Smooth muscle cell of the brain vasculature (primary cell): ENCODE data around the gene MOB3B.
A peak's percentile ranks its signal among the peaks of the same experiment; 100 is the strongest.

Experiments
- DNase-seq: peaks from one replicate; pipeline ENCODE4 v3.0.0-alpha.2; 2012; ENCODE audit warnings: low read depth, low spot score

Gene MOB3B

GRCh38 chr9:27393054-27393846 is 136.4 kb downstream of the MOB3B start:
- no peak for DNase-seq

GRCh38 chr9:27392451-27392850 is 137.2 kb downstream of the MOB3B start:
- DNase-seq = no peak

- DNase-seq = no peak
These were observed 138.3 kb downstream of the MOB3B start for GRCh38 chr9:27391040-27391895.

DNA sequence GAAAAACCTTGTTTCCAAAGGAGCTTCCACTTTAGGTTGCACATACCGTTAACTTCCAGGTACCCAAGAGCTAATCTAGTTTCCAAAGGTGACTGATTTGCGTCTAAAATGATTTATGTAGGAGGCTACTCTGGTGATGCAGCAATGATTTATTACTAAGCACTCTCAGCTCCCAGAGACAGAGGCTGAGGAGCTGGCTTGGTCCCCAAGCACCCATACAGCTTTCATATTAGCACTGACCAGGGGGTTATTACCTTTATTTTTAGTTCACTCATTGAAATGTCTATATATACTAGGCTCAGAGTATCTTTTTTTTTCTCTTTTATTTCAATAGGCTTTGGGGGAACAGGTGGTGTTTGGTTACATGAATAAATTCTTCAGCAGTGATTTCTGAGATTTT is 141.5 kb downstream of the MOB3B start:
- DNase-seq = no peak

DNA sequence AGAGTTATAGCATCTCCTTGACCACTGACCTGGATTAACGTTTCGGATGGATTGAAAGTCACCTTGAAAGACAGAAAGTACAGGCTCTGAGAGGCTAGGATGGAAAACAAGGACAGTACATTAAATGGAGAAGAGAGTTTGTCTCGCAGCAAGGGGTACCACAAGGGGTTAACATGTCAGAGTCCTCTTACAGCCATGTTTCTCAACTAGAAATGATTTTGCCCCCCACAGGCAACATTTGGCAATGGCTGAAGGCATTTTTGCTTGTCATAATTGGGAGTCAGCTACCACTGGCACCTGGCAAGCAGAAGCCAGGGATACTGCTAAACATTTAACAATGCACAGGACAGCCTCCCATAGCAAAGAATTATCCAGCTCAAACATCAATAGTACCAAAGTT is 141.9 kb downstream of the MOB3B start:
- no peak for DNase-seq

DNA sequence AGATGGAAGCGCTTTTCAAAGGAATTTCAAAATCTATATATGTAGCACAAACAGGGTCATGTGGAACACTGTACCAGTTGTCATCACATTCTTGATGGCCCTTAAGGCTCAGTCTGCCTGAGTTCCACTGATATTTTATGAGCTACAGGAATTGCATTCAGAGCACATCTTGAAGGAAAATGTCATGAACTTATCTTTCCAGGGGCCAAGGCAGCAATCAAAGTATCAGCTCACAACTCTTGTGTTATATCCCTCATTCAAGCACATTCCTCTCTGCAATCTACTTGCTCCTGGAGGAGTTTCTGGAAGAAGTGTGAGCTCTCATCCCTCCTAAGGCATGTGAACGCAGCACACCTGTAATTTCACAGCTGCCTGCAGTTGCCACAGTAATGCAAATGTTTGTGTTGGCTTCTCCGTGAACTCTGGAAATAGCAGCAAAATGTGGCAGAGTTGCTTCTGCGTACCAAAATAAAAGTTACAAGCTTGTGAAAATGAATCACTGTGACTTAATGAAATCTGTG is 143.0 kb downstream of the MOB3B start:
- no peak for DNase-seq

DNA sequence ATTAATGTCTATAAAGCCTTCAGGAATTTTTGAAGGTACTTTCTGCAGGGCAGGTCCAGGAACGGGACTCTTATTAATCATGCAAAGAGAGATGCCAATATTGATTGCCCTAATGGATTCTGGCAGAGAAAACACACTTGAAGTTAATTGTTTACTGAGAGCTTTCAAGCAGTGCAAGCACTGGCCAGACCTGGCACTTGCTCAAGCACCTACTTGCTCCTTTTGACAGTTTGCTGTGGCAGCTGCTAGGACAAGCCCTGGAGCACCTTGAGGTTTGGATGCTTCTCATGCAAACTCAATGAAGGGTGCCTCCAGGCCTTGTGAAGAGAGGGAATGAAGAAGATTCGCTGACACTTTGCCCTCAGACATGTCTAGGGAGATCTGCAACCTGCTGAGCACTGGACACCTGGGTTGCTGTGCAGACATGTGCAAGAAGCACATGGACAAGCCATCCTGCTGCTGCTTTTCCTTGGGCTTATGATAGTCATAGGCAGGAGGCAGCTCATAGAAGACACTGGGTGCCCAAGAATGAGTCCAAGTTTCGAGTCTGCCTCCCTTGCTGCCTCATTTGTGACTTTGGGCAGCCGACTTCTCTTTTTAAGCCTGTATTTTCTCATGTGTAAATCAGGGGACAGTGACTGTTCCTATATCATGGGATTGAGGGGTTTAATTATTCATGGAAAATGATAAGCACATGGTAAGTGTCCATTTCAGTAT is 143.8 kb downstream of the MOB3B start:
- no peak for DNase-seq

- DNase-seq = no peak
These were observed 145.2 kb downstream of the MOB3B start for GRCh38 chr9:27384262-27385014.

GRCh38 chr9:27383524-27383923 is 146.1 kb downstream of the MOB3B start:
- no peak for DNase-seq

DNA sequence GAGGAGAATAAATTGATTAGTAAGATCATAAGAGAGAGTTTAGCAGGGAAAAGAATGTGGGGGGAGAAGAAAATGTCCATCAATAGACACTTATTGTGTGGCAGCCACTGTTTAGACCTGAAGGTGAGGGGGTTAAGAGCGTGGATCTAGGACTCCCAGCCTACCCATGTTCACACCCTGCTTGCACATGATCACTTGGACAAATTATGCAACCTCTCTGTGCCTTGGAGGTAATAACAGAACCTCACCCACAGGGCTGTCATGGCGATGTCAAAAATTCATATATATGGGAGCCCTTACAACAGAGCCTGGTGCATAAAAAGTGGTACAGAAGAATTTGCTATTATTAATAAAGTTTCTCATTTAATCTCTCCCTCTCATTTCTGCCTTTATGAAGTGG is 146.6 kb downstream of the MOB3B start:
- no peak for DNase-seq

GRCh38 chr9:27382308-27382707 is 147.3 kb downstream of the MOB3B start:
- no peak for DNase-seq

DNA sequence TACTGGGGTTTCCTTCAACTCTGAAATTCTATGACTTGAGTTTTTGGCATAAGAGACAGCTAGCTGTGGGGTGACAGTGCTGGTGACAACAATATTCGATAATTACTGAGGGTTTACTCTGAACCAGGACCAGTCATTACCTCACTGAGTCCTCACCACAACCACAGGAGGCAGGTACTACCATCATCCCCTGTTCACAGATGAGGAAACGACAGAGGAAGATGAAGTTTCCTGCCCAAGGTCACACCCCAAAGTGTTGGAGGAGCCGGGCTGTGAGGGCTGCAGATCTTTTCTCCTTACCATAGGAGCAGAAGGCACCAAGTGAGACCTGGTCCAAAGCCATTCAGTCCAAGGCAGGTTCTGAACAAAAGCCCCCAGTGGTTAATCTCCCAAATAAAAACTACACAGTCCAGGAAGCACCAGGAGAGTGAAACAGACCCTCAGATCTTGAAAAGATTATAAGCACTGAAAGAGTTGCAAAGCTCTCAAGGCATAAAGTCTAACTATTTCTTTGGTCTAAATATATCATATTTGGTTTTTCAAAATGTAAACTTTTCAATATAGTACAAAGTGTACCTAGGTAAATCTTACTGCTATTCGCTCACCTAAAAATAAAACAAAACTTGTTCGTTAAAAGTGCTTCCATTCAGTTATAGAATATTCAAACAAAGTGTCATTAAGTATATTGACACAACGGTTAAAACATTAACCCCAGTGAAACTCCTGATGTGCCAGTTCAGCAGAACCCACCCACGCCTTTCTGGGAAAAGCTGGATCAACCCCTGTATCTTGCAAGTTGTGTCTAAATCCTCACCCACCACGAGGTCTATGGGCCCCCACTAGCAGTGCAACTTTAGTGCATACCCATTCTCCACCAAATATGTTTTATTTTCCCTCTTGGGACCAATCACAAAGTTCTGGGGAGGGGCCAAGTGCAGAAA is 150.0 kb downstream of the MOB3B start:
- no peak for DNase-seq

GRCh38 chr9:27377811-27378456 is 151.7 kb downstream of the MOB3B start:
- DNase-seq = no peak

GRCh38 chr9:27377147-27377807 is 152.3 kb downstream of the MOB3B start:
- no peak for DNase-seq

- DNase-seq = no peak
These were observed 155.8 kb downstream of the MOB3B start for GRCh38 chr9:27373851-27374250.

DNA sequence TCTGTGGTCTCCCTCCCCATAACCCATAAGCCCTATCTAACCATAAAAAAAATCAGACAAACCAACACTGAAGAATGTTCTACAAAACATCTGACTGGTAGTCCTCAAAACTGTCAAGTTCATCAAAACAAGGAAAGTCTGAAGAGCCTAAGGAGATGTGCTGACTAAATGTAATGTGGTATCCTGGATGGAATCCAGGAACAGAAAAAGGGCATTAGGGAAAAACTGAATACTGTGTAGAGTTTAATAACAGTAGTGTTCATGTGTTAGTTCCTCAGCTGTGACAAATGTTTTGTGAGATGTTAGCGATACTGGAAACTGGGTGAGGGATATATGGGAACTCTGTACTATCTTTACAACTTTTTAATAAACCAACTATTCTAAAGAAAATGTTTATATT is 157.0 kb downstream of the MOB3B start:
- no peak for DNase-seq

DNA sequence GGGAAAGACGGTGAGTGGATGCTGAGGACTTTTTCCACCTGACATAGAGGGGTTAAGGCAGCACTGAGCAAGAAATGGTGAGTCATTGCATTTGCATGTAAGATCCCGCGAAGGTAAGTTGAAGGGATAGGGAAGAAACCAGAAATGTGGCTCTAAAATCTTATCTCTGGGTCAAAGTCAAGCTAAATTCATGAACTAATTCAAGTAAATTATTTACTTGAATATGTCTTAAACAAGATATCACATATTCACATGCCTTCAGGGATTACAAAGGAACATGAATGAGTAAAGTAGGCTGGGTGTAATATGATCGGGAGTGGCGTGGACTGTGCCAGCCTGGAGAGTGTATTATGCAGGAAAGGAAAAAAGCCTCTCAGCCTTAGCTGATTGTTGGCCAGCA is 158.2 kb downstream of the MOB3B start:
- no peak for DNase-seq

- DNase-seq = no peak
These were observed 160.0 kb downstream of the MOB3B start for GRCh38 chr9:27369591-27369990.

- peak; percentile 86 for DNase-seq
These were observed 161.2 kb downstream of the MOB3B start for GRCh38 chr9:27368316-27368985.
